GM19025 (cell line): ENCODE results near the gene ICA1.
"Not testable (repeated sequence)": the region's sequence is repeated elsewhere in the genome, so short reads cannot be mapped to it uniquely, and the experiment has no call there.

Source experiments
- ATAC-seq: cut with Tn5 transposase; IDR thresholded peaks from one replicate; pipeline ENCODE4 v1.9.1; 2021; ENCODE audit warnings: mild to moderate bottlenecking, low read depth, moderate library complexity; ENCODE audit not compliant: unreplicated experiment

Gene ICA1

DNA sequence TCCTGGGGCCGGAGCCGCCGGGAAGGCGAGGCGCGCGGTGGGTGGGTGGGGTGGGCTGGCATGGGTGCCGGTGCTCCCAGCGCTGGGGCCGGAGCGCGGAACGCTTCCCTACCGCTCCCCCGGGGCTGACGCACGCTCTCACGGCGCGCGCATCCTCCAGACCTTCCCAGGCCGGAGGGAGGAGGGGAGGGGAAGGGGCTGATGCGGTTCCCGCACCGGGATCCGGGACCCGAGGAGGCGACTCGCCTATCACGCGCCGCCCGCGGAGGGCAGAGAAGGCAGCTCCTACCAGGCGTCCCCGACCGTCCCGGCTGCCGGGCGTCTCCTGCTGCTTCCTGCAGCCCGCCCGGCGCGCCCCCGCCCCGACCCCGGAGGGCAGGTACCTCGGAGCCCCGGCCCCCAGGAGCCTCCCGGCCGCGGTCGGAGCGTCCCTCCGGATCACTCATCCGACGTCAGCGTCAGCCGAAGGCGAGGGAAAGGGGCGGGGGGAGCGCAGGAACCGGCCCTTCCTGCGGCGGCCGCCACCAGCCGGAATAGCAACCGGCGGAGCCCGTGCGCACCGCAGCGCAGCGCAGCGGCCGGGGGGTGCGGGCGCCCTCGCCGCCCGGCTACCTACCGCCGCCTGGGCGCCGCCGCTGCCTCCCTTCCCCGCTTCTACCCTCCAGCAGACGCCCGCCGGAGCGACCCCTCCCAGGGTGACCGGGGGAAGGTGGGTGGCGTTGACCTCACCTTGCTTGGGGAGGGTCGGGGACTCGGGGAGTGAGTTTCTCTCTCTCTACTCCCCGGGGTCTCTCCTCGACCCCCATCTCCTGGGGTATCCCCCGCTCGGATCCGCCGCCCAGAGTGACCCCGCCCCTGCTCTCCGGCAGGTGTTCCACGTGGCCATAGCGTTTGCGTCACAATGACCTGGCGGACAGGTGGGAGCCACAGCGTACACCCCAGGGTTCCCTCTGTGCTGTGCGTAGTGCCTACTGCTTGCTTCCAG is at the start of gene ICA1:
ICA1 (minus strand) TSS at position 457 of the 985 bp plus-strand sequence. CDS start 26,241 bp downstream, outside the sequence.
- peak; percentile 62 for ATAC-seq

DNA sequence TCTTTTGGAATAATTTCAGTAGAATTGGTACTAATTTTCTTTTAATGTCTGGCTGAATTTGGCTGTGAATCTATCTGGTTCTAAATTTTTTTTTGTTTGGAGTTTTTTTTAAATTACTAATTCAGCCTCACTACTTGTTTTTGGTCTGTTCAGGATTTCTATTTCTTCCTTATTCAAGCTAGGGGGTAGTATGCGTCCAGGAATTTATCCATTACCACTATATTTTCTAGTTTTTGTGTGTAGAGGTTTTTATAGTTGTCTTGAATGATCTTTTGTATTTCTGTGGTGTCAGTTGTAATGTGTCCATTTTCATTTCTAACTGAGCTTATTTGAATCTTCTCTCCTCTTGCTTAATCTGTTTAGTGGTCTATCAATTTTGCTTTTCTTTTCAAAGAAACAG is 48.9 kb upstream of the ICA1 start:
- ATAC-seq: no peak

DNA sequence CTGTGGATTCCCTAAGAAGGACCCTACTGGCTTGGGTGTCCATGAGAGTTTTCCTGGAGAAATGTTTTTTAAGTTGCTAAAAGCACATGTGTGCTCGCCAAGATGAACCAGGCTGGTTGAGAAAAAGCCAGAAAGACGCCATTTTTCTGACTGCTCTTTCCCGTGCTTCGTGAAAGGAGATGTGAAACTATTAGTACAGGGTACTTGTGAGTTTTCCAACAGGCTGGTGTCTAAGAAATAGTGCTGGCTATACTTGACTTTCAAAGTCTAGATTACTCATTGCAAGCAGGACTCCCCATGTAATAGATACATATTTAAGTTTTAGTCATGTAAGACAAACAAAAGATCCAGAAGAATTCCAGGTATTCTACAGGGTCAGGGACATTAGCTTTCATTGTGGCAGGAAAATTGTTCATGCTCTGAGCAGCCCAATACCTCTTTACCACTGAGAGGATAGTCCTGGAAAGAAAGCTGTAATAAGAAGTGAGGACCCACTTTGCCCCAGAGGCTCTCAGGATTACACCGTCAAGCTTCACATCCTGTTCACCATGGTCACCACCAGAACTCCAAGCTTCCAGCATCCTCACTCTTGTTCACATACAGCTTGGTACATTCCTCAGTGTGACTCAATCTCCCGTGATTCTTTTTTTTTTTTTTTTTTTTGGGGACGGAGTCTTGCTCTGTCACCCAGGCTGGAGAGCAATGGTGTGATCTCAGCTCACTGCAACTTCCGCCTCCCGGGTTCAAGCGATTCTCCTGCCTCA is 43.8 kb upstream of the ICA1 start:
- no peak for ATAC-seq

DNA sequence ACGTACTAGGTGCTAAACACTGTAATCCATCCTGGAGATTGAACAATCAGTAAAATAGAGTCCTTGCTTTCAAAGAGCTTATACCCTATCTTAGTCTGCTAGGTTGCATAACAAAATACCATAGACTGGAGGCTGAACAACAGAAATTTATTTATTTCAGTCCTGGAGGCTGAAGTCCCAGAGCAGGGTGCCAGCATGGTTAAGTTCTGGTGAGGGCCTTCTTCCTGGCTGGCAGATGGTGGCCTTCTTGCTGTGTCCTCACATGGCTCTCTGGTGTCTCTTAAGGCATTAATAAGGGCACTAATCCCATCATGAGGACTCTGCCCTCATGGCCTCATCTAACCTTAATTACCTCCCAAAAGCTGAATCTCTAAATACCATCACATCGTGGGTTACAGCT is 43.1 kb upstream of the ICA1 start:
- no peak for ATAC-seq

DNA sequence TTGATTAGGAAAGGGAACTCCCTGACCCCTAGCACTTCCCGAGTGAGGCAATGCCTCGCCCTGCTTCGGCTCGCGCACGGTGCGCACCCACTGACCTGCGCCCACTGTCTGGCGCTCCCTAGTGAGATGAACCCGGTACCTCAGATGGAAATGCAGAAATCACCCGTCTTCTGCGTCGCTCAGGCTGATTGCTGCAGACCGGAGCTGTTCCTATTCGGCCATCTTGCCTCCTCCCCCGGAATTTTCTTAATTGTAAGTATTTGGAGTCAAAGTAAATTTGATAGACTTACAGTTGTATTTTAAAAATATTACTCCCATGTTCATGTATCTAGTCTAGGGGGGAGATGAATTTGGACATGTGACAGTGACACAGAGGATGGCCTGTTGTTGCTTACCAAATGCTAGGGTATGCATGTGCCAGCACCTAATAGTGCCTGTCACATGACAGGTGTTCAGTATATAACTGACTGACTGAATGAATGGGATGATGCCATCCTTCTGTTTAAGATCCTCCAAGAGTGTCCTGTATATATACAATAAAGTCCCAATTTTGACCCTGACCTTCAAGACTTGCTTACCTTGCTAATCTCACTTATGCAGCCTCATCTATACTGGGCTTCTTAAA is 42.0 kb upstream of the ICA1 start:
- ATAC-seq: no peak

DNA sequence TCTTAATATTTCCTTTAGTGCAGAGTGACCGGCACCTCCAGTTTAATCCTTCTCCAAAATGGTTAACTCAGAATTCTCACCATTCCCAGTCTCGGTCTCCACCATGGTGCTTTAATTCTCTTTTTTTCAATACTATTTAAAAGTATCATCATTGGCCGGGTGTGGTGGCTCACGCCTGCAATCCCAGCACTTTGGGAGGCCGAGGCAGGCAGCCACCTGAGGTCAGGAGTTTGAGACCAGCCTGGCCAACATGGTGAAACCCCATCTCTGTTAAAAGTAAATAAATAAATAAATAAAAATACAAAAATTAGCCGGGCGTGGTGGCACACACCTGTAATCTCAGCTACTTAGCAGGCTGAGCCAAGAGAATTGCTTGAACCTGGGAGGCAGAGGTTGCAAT is 35.1 kb upstream of the ICA1 start:
- ATAC-seq: not testable (repeated sequence)

DNA sequence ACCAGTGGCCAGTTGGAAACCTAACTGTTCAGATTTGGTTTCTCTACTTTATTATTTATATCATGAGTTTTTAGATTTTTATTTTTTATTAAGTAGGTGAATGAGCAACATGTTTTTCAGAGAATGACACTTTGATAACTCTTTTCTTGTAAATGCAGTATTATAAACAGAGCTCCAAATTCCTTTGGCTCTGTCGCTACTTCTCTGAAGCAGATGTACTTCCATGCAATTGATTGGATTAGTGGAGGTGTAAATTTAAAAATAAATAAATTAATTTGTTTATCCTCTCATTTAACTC is 34.3 kb upstream of the ICA1 start:
- peak; percentile 10 for ATAC-seq

DNA sequence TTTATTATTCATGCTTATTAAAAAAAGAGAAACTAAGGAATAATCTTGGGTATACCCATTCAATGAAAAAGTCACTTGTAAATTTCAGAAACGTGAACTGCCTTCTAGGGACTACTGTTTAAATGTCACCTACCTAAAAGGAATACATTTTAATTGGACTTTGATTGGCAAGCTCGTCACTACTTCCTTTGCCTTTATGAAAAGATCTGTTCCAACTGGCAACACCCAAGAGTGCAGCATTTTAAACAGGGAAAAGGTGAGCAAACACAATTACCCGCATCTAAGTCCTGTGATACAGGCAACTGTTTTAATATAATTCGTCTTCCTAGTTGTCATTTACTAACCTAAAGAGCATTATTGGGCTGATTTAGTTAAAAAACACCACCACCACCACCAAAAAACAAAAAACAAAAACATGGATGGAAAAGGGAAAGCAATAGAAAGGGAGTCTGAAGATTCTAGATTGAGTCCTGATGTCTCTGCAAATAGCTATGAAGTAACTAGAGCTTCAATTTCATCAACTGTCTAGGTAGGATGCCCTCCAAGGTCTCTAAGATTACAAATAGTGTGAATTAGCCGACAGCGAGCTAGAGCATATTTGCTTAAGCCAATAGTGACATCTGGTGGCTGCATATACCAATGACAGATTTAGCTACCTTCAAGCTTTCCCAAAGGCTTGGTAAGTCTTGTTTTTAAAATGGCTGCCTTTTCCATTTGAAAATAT is 33.8 kb upstream of the ICA1 start:
- ATAC-seq: peak; percentile 85

DNA sequence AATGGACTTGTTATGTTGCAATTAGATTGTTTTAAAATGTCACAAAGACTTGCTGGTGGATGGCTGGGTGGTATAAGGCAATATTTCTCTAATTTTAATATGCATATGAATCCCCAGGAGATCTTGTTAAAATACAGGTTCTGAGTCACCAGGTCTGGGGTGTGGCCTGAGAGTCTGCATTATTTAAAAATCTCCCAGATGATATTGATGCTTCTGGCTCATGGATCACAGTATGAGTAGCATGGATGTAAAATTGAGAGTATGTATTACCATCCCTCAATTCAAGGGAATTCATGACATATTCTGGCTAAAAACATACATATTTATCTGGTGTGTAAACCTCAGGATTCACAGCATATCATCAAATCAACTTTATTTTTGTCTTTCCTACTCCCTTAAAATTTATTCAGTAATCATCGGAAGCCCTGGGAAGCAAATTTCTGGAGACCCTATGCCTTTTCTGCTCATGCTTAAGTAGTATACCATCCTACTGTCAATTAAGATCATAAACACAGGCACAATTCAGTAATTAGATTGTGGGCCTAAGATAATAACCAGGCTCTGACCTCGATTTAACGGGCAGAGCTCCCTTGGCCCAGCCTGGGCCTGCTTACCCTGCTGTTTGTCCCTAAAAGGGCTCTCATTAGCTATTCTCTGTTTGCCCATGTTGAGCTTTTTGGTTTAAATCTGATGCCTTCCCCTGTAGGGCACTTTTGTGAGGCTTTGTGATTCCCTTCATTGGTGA is 29.6 kb upstream of the ICA1 start:
- ATAC-seq: no peak

DNA sequence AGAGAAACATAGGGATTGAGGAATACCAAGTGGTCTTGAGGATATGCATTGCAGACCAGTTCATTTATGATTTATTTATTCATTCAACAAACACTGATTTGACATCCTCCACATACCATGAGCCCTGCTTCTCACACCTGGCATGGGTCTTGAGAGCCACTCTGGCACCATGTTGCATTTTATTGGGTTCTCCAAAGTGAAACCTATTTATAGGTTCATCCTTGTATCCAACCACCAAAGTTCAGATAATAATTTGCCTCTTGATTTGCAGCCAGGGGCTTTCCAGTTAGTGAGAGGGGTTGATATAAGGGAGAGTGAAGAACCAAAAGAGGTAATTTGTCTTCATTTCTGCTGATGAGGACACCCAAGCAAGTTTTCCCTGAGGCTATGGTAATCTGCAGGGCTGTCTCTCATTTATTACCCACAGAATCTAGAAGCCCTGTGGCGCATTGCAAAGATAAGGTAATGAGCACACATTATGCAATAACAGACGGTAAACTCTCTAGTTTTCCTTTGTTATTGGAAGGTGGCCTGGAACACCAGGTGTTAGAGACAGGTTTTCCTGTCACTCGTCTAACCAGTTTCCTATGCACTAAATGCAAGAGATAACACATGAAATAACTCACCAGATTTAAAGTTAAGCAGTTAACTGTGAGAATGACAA is 28.8 kb upstream of the ICA1 start:
- no peak for ATAC-seq

DNA sequence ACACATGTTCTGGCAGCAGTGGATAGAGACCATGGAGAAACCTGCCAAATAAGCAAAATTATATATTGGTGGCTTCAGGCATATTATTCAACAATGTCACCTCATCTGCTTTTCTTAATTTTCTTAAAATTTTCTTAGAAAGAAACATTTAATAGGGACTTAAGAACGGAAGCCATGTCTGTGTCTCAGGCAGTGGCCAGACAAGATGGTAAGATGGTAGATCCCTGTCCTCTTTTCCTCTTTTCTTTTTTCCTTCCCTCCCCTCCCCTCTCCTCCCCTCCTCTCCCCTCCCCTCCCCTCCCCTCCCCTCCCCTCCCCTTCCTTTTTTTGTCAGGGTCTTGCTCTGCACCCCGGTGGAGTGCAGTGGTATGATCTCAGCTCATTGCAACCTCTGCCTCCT is 24.2 kb upstream of the ICA1 start:
- no peak for ATAC-seq

DNA sequence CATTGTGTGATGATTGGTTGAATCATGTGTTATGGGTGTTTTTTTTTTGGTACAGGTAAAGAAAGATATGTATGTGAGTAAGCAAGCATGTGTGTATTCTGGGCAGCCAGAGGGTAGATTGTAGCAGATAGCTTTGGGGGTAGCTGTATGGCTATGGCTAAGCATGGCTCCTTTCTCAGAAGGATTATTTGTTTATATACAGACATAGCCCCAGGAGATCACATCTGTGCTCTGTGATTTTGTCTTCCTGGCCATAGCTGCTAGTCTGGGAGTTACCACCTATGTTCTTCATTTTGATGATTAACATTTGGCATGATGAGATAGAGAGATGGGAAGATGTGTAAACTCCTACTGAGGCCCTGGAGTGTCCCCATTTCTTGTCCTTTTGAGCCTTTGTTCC is 23.2 kb upstream of the ICA1 start:
- ATAC-seq: no peak

DNA sequence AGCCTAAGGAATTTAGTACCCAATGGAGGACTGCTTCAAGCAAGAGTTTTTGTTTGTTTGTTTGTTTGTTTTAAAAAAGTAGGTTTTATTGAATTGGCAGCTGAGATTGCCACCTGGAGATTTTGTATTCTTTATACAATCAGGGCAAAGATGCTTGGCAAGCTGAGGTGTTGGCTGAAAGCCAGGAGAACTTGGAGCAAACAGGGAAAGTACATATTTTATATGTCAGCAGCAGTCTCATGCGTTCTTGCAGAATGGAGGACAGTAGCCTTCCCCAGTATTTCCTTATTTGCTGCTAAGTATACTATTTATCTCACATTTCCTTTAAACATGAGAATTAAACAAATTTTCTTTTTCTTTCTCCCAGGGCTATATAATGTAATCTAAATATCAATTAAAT is 22.6 kb upstream of the ICA1 start:
- ATAC-seq: no peak

DNA sequence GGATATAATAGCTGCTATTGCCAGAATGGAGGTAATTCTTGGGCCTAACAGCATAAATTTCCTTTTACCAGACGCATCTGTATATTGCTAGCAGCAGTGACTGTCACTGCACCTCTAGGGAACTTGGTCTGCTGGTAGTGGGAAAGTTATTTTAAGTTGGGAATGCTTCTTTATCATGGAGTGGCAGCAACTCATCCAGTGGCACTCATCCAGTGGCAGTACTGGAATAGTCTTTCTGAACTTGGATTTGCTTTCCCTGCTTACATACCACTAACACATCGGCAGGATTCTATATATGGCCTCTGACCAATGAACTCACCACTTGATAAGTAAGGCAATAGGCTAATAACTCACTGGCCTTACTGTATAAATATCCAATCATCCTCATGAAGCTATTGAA is 22.0 kb upstream of the ICA1 start:
- ATAC-seq: no peak

DNA sequence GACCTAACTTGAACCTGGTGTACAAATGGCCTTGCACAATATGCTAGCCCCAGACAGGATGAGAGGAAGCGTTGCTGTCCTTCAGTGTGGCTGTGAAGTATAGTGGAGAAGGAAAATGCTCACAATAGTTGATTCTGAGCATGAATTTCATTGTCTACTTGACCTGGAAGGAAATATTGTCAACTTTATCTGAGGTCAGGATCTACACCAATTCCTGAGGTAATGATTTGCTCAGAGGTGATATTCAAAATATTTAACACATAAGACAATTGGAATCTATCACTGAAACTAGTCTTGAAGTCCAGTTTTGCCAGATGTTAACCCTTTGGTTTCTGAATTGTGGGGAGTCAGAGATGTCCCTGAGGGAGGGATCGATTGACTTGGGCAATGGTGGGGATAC is 20.9 kb upstream of the ICA1 start:
- ATAC-seq: no peak

DNA sequence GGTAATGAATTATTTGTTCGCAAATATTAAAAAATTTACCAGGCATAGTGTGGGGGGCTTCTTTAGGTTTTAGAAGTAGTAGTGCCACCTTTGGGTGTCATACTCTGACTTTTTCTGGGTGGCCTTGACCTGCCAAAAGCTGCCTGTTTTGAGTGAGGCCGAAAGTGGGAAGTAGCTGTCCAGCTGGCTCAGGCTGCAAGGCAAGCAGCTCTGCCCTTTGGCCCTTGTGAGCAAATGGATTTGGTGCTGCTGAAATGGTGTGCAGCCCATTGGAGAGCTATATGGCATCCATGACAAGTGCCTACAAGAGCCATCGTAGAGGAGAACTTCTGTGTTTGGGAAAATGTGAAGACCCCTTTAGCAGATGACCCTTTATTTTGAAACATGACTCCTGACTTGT is 20.2 kb upstream of the ICA1 start:
- ATAC-seq: no peak

DNA sequence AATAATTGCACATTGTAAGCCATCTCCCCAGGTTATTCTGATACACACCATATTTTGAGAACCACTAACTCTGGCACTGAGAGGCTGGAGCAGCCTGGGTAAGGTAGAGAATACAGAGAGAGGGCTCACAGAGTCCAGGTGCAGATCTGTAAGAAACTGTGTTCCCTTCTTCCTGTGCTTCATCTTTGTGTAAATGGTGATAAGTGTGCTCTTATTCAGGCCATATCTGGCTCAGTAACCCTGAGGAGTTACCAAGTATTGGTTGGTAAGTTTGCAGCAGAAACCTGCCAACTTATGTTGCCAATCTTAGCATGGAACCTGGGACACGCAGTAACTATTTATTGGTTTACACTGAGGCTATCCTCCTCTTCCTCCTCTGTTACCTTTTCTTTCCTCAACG is 16.2 kb upstream of the ICA1 start:
- ATAC-seq: no peak

DNA sequence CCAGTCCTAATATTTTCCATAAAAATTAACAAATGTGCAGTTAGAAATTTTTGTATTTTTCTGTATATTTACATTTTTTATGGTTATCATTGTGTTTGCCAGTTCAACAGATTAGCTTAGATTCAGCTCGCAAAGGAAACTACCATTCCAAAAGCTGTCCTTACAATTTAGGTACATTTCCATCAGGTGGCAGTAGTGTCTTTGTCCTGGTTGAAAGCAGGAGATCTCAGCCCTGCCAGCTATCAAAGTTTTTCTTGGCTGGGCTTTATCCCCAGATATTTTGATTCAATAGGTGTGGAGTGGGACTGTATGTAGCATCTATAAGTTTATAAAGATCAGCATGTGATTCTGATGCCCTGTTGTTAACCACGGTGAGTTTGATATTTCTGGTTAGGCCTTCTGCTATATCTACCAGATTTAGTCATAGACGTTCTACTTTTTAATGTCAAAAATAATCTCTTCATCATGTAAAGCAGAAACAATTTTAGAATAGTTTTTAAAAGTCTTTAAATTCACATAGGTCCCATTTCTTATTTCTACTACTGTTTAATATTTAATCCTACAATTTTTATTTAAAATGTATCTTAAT is 15.5 kb upstream of the ICA1 start:
- no peak for ATAC-seq

DNA sequence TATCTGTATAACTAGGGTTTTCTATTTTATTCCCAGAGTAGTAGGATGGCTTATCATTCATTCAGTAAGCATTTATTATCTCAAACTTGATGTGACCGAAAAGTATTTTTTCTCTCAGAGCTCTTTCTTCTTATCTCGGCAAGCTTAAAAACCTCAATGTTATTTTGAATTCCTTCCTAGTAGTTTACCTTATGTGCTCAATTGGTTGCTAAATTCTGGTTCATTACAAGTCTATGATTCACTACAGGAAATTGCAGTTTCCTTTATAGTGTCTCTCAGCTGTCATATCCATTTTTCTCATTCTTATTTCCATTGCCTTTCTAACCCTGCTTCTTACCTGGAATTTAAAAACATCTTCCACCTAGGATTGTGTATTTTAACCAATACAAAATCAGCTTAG is 12.6 kb upstream of the ICA1 start:
- no peak for ATAC-seq
